ENCODE results near the gene EP400.
A peak's percentile ranks its signal among the peaks of the same experiment; 100 is the strongest.

EP400 gene

GRCh38 chr12:131990066-131990979 is 40.6 kb downstream of the EP400 start:
- no peak for DNase-seq

- no peak for DNase-seq
Observed at GRCh38 chr12:131990980-131991305, 41.2 kb downstream of the EP400 start.

- DNase-seq = no peak
Observed at GRCh38 chr12:131991816-131992430, 42.2 kb downstream of the EP400 start.

- DNase-seq = no peak
Observed at GRCh38 chr12:131994589-131994988, 44.8 kb downstream of the EP400 start.

- DNase-seq = no peak
Observed at GRCh38 chr12:132000286-132000872, 50.6 kb downstream of the EP400 start.

GRCh38 chr12:132003846-132004245 is 54.1 kb downstream of the EP400 start:
- no peak for DNase-seq

GRCh38 chr12:132004946-132005345 is 55.2 kb downstream of the EP400 start:
- DNase-seq = no peak

GRCh38 chr12:132006056-132006680 is 56.4 kb downstream of the EP400 start:
- no peak for DNase-seq

- DNase-seq = no peak
Observed at GRCh38 chr12:132007041-132007440, 57.3 kb downstream of the EP400 start.

- no peak for DNase-seq
Observed at GRCh38 chr12:132009336-132009859, 59.7 kb downstream of the EP400 start.

GRCh38 chr12:132012919-132013568 is 63.3 kb downstream of the EP400 start:
- no peak for DNase-seq

GRCh38 chr12:132014092-132014914 is 64.6 kb downstream of the EP400 start:
- no peak for DNase-seq

GRCh38 chr12:132014915-132015280 is 65.2 kb downstream of the EP400 start:
- no peak for DNase-seq

GRCh38 chr12:132015686-132016430 is 66.1 kb downstream of the EP400 start:
- no peak for DNase-seq

- DNase-seq = peak; percentile 34
Observed at GRCh38 chr12:132018193-132018916, 68.6 kb downstream of the EP400 start.

GRCh38 chr12:132019891-132020290 is 70.1 kb downstream of the EP400 start:
- no peak for DNase-seq

- DNase-seq = no peak
Observed at GRCh38 chr12:132020292-132020691, 70.5 kb downstream of the EP400 start.

GRCh38 chr12:132021031-132021871 is 71.5 kb downstream of the EP400 start:
- DNase-seq = no peak

GRCh38 chr12:132021965-132022364 is 72.2 kb downstream of the EP400 start:
- no peak for DNase-seq

- no peak for DNase-seq
Observed at GRCh38 chr12:132023658-132024057, 73.9 kb downstream of the EP400 start.

Data from activated CD4-positive, alpha-beta T cell treated with anti-CD3 and anti-CD28 coated beads for 48 hours (primary cell).